WTC11 (cell line): ENCODE data around the gene AKT1. TPM values are rescaled to one million over a fixed set of nuclear protein-coding genes. Genes with fewer than 3 reads are reported as not detected.

ENCODE experiments used
- ATAC-seq: fragments of 200-7000 bp; cut with Tn5 transposase; 2 replicates; pipeline ENCODE4 v1.10.0; 2021; ENCODE audit warnings: mild to moderate bottlenecking, moderate library complexity
- CTCF ChIA-PET: fragments of 300-600 bp; sonication (Branson Sonifier 250); formaldehyde crosslinking; loops from one replicate; lab custom pipeline; 2021; ENCODE audit warnings: antibody characterized with exemption; lab: Charles Lee
- POLR2A ChIA-PET: fragments of 350-600 bp; sonication (Branson Sonifier 250); formaldehyde crosslinking; loops from one replicate; lab custom pipeline; 2021; ENCODE audit warnings: antibody characterized with exemption; lab: Charles Lee
- DNase-seq: peaks from one replicate; pipeline ENCODE4 v3.0.0; 2021; ENCODE audit warnings: low spot score
- H3K27ac Mint-ChIP-seq: 2 replicates; pipeline ENCODE4 v1.8.0; 2021; ENCODE audit warnings: mixed read lengths
- H3K27me3 Mint-ChIP-seq: 2 replicates; pipeline ENCODE4 v1.8.0; 2021; ENCODE audit warnings: low read depth, mild to moderate bottlenecking, moderate library complexity, mixed read lengths
- H3K36me3 Mint-ChIP-seq: 2 replicates; pipeline ENCODE4 v1.8.0; 2021; ENCODE audit warnings: mixed read lengths
- H3K4me1 Mint-ChIP-seq: 2 replicates; pipeline ENCODE4 v1.8.0; 2022; ENCODE audit warnings: mixed read lengths
- H3K4me3 Mint-ChIP-seq: 2 replicates; pipeline ENCODE4 v1.8.0; 2021; ENCODE audit warnings: mild to moderate bottlenecking, moderate library complexity, mixed read lengths
- H3K9me3 Mint-ChIP-seq: 2 replicates; pipeline ENCODE4 v1.8.0; 2021; ENCODE audit warnings: mixed read lengths
- ATF1 ChIP-seq: sonication (generic); formaldehyde crosslinking; IDR thresholded peaks from 2 replicates; pipeline ENCODE4 v1.8.1; 2023; ENCODE audit warnings: mild to moderate bottlenecking, moderate library complexity, missing genetic modification reagents
- CBFB ChIP-seq: sonication (generic); formaldehyde crosslinking; IDR thresholded peaks from 2 replicates; pipeline ENCODE4 v1.8.1; 2022; ENCODE audit warnings: mild to moderate bottlenecking, low read depth, missing genetic modification reagents
- ELF4 ChIP-seq: sonication (generic); formaldehyde crosslinking; IDR thresholded peaks from 2 replicates; pipeline ENCODE4 v1.8.1; 2022; ENCODE audit warnings: low read depth, mild to moderate bottlenecking, moderate library complexity, missing genetic modification reagents
- FOXJ3 ChIP-seq: sonication (generic); formaldehyde crosslinking; IDR thresholded peaks from 2 replicates; pipeline ENCODE4 v1.9.0; 2021; ENCODE audit warnings: missing genetic modification reagents, mild to moderate bottlenecking, borderline replicate concordance
- IRF2 ChIP-seq: sonication (generic); formaldehyde crosslinking; IDR thresholded peaks from 2 replicates; pipeline ENCODE4 v1.8.0; 2022; ENCODE audit warnings: low read depth, missing genetic modification reagents, borderline replicate concordance
- KAT7 ChIP-seq: sonication (generic); formaldehyde crosslinking; IDR thresholded peaks from 2 replicates; pipeline ENCODE4 v1.8.1; 2023; ENCODE audit warnings: missing genetic modification reagents, mild to moderate bottlenecking, borderline replicate concordance
- TEAD1 ChIP-seq: sonication (generic); formaldehyde crosslinking; IDR thresholded peaks from 2 replicates; pipeline ENCODE4 v1.8.0; 2022; ENCODE audit warnings: mild to moderate bottlenecking, missing genetic modification reagents
- ZNF317 ChIP-seq: sonication (generic); formaldehyde crosslinking; IDR thresholded peaks from 2 replicates; pipeline ENCODE4 v1.8.1; 2023; ENCODE audit warnings: low read depth, mild to moderate bottlenecking, moderate library complexity, missing genetic modification reagents, borderline replicate concordance
- ZNF396 ChIP-seq: fragments of 250-450 bp; sonication (Bioruptor Pico); IDR thresholded peaks from 2 replicates; pipeline ENCODE4 v1.8.0; 2021; ENCODE audit warnings: mild to moderate bottlenecking, moderate library complexity, borderline replicate concordance
- total RNA-seq: library from RNA; stranded (reverse); gene quantifications from 3 replicates; pipeline ENCODE4 v1.2.3, GENCODE V29; 2021
- TF ChIP-seq, protein P1 (sequence below): sonication (generic); formaldehyde crosslinking; IDR thresholded peaks from 2 replicates; pipeline ENCODE4 v1.8.0; 2022; ENCODE audit warnings: missing genetic modification reagents
- TF ChIP-seq, protein P2 (sequence below): fragments of 250-450 bp; sonication (Bioruptor Pico); IDR thresholded peaks from 2 replicates; pipeline ENCODE4 v1.9.0; 2021; ENCODE audit warnings: mild to moderate bottlenecking
- TF ChIP-seq, protein P3 (sequence below): sonication (generic); formaldehyde crosslinking; IDR thresholded peaks from 2 replicates; pipeline ENCODE4 v1.8.1; 2022; ENCODE audit warnings: mild to moderate bottlenecking, moderate library complexity, missing genetic modification reagents
- TF ChIP-seq, protein P4 (sequence below): sonication (generic); formaldehyde crosslinking; IDR thresholded peaks from 2 replicates; pipeline ENCODE4 v1.8.0; 2023; ENCODE audit warnings: missing genetic modification reagents

Gene AKT1
- total RNA-seq, 1 experiment from 2014 or later: 121 TPM

DNA sequence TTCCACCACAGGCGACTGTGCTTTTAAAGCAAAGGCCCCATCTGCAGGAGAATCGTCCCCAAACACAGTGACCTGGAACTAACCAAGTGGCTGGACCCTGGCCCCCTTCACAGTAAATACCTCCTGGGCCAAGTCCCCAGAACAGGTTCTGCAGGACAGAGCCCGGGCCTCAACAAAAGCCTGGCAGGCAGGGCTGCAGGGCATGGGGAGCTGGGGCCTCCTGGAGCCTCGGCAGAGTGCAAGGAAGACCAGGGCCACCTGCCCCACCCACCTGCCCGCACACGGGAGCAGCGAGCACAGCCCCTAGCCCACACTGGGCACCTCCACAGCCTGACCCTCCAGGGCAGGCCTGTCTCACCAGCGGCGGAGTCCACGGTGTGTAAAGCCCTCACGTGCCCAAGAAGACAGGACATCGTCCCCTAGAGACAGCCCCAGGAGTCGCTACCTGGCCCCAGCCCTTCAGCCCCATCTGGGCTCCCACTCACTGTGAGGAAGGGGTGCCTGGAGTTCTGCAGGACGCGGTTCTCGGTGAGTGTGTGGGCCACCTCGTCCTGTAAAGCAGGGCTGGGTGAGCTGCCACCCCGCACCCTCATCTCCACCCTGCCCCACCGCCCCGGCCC, 21.0 kb downstream of the AKT1 start:
- POLR2A ChIA-PET: no interaction called here
- no peak overlapping the region for H3K4me3 Mint-ChIP-seq
- H3K4me1 Mint-ChIP-seq: peaks cover 7% of the 10 kb centered on the region
- TF ChIP-seq, protein P1, sequence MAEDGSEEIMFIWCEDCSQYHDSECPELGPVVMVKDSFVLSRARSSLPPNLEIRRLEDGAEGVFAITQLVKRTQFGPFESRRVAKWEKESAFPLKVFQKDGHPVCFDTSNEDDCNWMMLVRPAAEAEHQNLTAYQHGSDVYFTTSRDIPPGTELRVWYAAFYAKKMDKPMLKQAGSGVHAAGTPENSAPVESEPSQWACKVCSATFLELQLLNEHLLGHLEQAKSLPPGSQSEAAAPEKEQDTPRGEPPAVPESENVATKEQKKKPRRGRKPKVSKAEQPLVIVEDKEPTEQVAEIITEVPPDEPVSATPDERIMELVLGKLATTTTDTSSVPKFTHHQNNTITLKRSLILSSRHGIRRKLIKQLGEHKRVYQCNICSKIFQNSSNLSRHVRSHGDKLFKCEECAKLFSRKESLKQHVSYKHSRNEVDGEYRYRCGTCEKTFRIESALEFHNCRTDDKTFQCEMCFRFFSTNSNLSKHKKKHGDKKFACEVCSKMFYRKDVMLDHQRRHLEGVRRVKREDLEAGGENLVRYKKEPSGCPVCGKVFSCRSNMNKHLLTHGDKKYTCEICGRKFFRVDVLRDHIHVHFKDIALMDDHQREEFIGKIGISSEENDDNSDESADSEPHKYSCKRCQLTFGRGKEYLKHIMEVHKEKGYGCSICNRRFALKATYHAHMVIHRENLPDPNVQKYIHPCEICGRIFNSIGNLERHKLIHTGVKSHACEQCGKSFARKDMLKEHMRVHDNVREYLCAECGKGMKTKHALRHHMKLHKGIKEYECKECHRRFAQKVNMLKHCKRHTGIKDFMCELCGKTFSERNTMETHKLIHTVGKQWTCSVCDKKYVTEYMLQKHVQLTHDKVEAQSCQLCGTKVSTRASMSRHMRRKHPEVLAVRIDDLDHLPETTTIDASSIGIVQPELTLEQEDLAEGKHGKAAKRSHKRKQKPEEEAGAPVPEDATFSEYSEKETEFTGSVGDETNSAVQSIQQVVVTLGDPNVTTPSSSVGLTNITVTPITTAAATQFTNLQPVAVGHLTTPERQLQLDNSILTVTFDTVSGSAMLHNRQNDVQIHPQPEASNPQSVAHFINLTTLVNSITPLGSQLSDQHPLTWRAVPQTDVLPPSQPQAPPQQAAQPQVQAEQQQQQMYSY (CRISPR knock-in tag): 0 out of 2 replicates have a peak, but pooled peaks have one; percentile 2
- no peak for TF ChIP-seq KAT7 (CRISPR knock-in tag)
- TF ChIP-seq, all 79 proteins: peak for 1
- no peak overlapping the region for H3K27ac Mint-ChIP-seq
- CTCF ChIA-PET: no interaction called here
- DNase-seq (no peak), ATAC-seq (no peak)
- H3K27me3 Mint-ChIP-seq: no peaks in the 10 kb centered on the region
- peaks cover 6% of the 10 kb centered on the region for H3K9me3 Mint-ChIP-seq
- H3K36me3 Mint-ChIP-seq: peaks cover 33% of the 10 kb centered on the region

DNA sequence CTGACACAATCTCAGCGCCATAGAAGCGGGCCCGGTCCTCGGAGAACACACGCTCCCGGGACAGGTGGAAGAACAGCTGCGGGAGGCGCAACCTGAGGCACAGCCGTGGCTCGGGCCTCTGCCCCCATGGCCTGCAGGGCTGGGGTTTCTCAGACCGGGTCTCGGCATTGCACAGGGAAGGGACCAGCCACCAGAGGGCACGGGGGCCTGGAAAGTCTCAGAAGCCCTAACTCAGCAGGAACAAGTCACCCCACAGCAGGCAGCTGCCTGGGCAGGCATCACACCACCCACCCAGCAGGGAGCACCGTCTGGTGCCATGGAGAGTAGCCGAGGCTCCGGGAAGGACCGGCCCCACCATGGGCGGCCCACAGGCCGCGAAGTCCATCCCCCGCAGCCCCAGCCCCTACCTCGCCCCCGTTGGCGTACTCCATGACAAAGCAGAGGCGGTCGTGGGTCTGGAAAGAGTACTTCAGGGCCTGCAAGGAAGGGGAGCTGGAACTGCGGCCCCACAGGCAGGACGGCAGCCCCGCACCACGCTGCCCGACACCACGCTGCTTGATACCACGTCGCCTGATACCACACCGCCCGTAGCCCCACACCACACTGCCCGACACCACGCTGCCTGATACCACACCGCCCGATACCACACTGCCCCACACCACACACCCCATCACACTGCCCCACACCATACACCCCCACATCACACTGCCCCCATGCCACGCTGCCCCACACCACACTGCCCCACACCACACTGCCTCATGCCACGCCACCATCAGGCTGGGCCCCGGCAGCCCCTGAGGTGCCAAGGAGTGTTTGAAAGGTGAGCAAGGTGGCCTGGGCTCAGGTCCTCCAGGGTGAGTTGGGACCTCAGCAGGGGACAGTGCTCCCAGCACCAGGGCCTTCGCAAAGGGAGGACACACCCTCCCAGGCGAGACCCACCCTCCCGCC, 21.8 kb downstream of the AKT1 start:
- ChIA-PET POLR2A (no interaction called here), CTCF (interaction anchor here (1.2 kb wide), 1 partner anchor 47 kb away, joined by 3 read pairs; no protein-coding TSS in a partner anchor)
- no peak overlapping the region for H3K27ac Mint-ChIP-seq
- peaks cover 14% of the 10 kb centered on the region for H3K4me1 Mint-ChIP-seq
- TF ChIP-seq, protein P2, sequence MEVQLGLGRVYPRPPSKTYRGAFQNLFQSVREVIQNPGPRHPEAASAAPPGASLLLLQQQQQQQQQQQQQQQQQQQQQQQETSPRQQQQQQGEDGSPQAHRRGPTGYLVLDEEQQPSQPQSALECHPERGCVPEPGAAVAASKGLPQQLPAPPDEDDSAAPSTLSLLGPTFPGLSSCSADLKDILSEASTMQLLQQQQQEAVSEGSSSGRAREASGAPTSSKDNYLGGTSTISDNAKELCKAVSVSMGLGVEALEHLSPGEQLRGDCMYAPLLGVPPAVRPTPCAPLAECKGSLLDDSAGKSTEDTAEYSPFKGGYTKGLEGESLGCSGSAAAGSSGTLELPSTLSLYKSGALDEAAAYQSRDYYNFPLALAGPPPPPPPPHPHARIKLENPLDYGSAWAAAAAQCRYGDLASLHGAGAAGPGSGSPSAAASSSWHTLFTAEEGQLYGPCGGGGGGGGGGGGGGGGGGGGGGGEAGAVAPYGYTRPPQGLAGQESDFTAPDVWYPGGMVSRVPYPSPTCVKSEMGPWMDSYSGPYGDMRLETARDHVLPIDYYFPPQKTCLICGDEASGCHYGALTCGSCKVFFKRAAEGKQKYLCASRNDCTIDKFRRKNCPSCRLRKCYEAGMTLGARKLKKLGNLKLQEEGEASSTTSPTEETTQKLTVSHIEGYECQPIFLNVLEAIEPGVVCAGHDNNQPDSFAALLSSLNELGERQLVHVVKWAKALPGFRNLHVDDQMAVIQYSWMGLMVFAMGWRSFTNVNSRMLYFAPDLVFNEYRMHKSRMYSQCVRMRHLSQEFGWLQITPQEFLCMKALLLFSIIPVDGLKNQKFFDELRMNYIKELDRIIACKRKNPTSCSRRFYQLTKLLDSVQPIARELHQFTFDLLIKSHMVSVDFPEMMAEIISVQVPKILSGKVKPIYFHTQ (CRISPR knock-in tag): no peak
- TF ChIP-seq, protein P1 (CRISPR knock-in tag): 0 out of 2 replicates have a peak, but pooled peaks have one; percentile 2
- H3K4me3 Mint-ChIP-seq: no peak overlapping the region
- DNase-seq (no peak), ATAC-seq (no peak)
- no peaks in the 10 kb centered on the region for H3K27me3 Mint-ChIP-seq
- peaks cover 6% of the 10 kb centered on the region for H3K9me3 Mint-ChIP-seq
- H3K36me3 Mint-ChIP-seq: peaks cover 33% of the 10 kb centered on the region

DNA sequence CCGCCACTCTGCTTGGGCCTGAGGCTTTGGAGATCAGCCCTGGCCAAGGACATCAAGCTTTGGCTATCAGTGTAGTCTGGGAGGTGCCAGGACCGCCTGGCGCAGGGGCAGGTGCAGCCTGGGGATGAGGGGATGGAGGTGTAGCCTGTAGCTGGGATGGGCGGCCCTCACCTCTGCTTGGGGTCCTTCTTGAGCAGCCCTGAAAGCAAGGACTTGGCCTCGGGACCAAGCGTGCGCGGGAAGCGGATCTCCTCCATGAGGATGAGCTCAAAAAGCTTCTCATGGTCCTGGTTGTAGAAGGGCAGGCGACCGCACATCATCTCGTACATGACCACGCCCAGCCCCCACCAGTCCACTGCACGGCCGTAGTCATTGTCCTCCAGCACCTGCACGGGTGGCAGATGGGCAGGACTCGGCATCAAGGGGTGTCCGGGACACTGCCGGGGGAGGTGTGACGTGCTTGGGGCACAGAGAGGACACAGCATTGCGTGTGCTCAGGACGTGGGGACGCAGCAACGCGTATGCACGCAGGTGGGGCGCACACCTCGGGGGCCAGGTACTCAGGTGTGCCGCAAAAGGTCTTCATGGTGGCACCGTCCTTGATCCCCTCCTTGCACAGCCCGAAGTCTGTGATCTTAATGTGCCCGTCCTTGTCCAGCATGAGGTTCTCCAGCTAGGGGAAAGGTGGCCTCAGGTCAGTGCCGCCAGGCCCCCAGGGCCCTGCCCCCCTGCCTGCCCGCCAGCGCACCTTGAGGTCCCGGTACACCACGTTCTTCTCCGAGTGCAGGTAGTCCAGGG, 22.6 kb downstream of the AKT1 start:
- Mint-ChIP-seq H3K27me3 (no peaks in the 10 kb centered on the region), H3K36me3 (peaks cover 33% of the 10 kb centered on the region), H3K9me3 (peaks cover 6% of the 10 kb centered on the region), H3K4me3 (no peak overlapping the region), H3K27ac (no peak overlapping the region), H3K4me1 (peaks cover 17% of the 10 kb centered on the region)
- DNase-seq (no peak), ATAC-seq (no peak)
- CTCF ChIA-PET: interaction anchor here (0.7 to 1.2 kb wide), 3 partner anchors 8 to 91 kb away, joined by 3 read pairs; no protein-coding TSS in a partner anchor
- POLR2A ChIA-PET: interaction anchor here (0.6 kb wide), 1 partner anchor 90 kb away, joined by 3 read pairs; no protein-coding TSS in a partner anchor
- TF ChIP-seq ATF1 (CRISPR knock-in tag) (no peak), FOXJ3 (no peak), CBFB (no peak), ZNF317 (CRISPR knock-in tag) (no peak), TEAD1 (CRISPR knock-in tag) (no peak), ZNF396 (CRISPR knock-in tag) (no peak), IRF2 (no peak), ELF4 (CRISPR knock-in tag) (no peak)
- TF ChIP-seq, protein P3, sequence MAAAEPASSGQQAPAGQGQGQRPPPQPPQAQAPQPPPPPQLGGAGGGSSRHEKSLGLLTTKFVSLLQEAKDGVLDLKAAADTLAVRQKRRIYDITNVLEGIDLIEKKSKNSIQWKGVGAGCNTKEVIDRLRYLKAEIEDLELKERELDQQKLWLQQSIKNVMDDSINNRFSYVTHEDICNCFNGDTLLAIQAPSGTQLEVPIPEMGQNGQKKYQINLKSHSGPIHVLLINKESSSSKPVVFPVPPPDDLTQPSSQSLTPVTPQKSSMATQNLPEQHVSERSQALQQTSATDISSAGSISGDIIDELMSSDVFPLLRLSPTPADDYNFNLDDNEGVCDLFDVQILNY (CRISPR knock-in tag): no peak
- TF ChIP-seq, protein P4, sequence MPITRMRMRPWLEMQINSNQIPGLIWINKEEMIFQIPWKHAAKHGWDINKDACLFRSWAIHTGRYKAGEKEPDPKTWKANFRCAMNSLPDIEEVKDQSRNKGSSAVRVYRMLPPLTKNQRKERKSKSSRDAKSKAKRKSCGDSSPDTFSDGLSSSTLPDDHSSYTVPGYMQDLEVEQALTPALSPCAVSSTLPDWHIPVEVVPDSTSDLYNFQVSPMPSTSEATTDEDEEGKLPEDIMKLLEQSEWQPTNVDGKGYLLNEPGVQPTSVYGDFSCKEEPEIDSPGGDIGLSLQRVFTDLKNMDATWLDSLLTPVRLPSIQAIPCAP (CRISPR knock-in tag): no peak
